ENCODE data around the gene SLC22A4.

DNA sequence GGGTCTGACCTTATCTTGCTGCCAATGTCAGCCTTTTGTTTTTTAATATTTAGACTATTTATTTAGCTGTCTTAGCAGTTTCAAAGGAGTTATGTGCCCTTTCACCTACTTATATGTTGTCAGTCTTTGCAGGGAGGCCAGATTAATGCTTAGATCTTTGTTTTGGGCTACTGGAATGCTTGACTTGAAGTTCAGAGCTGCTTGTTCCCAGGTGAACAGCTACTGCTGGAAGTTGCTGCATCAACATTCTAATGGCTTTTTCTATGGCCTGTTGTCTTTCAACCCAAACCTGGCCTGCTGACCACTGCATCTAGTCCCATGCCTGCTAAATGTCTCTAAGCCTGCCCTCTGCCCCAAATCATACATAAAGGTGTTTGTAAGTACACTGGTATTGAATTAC lies 78.3 kb downstream of the SLC22A4 start:
- TF ChIP-seq, protein P1, sequence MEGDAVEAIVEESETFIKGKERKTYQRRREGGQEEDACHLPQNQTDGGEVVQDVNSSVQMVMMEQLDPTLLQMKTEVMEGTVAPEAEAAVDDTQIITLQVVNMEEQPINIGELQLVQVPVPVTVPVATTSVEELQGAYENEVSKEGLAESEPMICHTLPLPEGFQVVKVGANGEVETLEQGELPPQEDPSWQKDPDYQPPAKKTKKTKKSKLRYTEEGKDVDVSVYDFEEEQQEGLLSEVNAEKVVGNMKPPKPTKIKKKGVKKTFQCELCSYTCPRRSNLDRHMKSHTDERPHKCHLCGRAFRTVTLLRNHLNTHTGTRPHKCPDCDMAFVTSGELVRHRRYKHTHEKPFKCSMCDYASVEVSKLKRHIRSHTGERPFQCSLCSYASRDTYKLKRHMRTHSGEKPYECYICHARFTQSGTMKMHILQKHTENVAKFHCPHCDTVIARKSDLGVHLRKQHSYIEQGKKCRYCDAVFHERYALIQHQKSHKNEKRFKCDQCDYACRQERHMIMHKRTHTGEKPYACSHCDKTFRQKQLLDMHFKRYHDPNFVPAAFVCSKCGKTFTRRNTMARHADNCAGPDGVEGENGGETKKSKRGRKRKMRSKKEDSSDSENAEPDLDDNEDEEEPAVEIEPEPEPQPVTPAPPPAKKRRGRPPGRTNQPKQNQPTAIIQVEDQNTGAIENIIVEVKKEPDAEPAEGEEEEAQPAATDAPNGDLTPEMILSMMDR (IDR thresholded peaks at IDR 0.05), result no peak
- TF ChIP-seq POLR2A (IDR thresholded peaks at IDR 0.05) (no peak), POLR2AphosphoS5 (IDR thresholded peaks at IDR 0.05) (no peak), EP300 (IDR thresholded peaks at IDR 0.05) (no peak)

All from upper lobe of left lung (tissue), 4 donors.